HG02759 (cell line): Measurements from ENCODE around the gene TMEM120B.
"Not testable (repeated sequence)": the region's sequence is repeated elsewhere in the genome, so short reads cannot be mapped to it uniquely, and the experiment has no call there.

Source experiments
- ATAC-seq: cut with Tn5 transposase; IDR thresholded peaks from one replicate; pipeline ENCODE4 v1.9.1; 2021; ENCODE audit warnings: mild to moderate bottlenecking, moderate library complexity; ENCODE audit not compliant: unreplicated experiment

TMEM120B gene

DNA sequence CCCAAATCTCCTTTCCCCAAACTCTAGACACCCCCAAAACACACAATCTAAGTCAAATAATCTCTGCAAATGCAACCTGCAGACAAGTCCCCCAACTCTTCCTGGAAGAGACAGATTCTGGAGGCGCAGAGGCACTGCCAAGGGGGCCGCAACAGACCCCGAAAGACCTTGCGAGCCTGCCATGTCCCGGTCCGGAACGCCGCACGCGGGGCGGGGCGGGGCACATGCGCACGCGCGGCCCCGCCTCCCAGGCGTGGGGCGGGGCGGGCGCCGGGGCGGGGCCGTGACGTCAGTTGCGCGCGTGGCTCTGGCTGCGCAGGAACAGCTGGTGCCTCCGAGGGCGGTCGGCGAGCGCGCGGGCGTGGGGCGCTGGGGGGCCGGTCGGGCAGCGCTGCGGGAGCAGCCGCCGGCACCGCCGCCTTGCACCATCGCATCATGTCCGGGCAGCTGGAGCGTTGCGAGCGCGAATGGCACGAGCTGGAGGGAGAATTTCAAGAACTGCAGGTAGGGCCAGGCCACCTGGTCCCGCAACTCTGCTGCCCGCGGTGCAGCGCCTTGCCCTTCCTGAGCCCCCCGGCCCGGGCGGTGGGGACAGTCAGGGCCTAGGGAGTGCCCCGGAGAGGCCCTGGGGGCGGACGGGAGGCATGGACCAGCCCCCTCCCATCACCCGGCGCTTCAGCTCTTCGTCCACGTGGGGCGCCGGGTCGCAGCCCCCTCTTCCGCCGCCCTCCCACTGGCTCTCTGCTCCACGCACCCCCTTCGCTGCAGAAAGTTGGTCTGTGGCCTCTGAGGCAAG lies at the start of gene TMEM120B:
Gene TMEM120B (plus strand): TSS at position 292 of the 796 bp plus-strand sequence. CDS start 144 bp downstream, at position 436.
- peak; percentile 88 for ATAC-seq

DNA sequence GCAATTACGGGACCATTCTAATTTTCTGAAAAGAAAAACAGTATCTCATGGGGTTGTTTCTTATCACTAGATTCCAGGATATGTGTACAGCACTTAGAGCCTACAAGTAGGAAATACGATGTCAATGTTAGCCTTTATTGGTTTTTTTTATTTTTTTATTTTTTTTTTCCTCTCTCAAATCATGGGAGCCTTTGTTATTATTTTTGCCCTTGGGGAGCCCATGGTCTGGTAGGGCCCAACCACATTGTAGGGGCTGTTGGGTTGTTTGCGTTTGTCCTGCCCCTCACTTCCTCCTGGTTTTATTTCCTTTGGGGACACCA lies 49.0 kb upstream of the TMEM120B start:
- no peak for ATAC-seq

DNA sequence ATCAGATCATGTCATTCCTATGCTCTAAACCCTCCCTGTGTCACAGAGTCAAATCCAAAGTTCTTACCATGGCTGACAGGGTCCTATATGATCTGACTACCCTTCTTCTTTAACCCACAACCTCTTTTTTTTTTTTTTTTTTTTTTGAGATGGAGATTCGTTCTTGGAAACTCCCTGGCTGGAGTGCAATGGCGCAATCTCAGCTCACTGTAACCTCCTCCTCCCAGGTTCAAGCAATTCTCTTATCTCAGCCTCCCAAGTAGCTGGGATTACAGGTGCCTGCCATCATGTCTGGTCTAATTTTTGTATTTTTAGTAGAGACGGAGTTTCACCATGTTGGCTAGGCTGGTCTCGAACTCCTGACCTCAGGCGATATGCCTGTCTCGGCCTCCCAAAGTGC lies 45.7 kb upstream of the TMEM120B start:
- ATAC-seq: not testable (repeated sequence)

GRCh38 chr12:121668750-121669520 lies 43.6 kb upstream of the TMEM120B start:
- no peak for ATAC-seq

DNA sequence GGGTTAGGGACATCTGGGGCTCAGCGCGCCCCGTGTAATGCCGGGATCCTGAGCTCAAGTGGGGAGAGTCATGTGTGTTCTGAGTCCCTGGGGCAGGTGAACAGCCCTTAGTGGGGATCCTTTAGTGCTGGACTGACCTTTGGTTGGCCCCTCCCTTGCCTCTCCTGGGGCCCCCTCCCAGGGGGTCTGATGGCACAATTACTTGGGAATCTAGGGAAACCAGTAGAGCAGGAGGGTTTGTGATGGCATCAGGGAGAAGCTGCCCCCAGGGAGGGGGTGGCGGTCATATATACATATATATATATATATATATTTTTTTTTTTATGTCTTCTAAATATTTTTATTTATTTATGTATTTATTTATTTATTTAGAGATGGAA lies 43.0 kb upstream of the TMEM120B start, which contains the start of gene MORN3:
Gene MORN3 (minus strand): TSS at position 134 of the 380 bp plus-strand sequence. CDS start 171 bp downstream, outside the sequence.
- ATAC-seq: no peak

DNA sequence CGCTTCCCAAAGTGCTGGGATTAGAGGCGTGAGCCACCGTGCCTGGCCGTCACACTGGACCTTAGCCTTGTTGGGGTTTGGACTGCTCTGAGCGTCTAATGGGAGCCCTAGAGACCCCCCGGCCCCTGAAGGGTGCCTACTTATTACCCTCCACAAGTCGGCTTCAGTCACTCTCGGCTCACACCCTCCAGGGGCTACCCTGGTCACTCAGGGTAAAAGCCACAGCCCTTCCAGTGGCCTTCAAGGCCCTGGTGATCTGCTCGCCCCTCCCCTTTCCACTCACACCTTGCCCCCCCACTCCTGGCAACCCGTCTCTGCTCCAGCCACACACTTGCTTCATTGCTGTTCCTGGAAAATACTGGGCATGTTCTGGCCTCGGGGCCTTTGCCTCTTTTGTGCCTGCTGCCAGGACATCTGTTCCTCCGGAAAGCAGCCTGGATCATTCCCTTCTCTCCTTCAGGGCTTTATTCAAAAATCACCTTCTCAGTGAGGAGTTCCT lies 39.5 kb upstream of the TMEM120B start:
- ATAC-seq: no peak

DNA sequence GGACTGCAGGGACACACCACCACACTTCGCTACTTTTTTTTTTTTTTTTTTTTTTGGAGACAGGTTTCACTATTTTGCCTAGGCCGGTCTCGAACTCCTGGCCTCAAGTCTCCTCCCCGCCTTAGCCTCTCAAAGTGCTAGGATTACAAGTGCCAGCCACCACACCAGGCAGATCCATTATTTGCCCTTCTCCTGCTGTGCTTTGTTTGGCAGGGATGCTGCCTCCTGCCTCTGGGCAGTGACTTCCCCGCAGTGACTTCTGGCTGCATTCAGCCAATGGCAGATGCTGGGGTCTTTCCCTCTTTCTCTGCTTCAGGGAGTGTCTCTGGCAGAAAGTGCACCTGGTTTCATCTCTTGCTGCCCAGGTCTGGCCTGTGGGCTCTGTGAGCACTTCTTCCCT lies 36.4 kb upstream of the TMEM120B start:
- ATAC-seq: no peak

GRCh38 chr12:121678305-121678704 lies 34.2 kb upstream of the TMEM120B start:
- no peak for ATAC-seq

DNA sequence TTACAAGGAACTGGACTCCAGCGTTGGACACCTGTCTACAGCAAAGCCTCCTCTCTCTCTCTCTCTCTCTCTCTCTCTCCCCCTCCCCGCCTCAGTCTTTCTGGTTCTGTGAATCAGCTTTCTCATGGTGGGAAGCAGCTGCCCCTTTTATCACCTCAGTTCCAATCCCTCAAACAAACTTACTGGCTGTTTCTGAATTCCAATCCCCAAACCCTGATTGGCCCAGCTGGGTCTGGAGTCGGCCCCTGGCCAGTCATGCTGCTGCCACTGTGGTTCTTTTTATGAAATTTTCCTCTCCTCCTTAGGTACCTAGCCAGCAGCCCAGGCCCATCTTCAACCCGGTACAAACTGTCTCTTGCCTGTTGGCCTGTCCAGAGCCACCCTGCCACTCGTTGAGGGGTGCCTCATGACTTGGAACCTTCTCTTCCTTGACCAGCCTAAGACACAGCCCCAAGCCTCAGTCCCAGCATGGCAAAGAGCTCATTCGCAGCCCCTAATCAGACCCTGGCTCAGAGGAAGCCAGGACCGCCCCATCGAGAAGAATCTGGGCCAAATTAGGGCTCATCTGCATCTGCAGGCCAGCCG lies 33.7 kb upstream of the TMEM120B start:
- ATAC-seq: no peak

GRCh38 chr12:121679661-121680197 lies 32.8 kb upstream of the TMEM120B start:
- ATAC-seq: not testable (repeated sequence)

DNA sequence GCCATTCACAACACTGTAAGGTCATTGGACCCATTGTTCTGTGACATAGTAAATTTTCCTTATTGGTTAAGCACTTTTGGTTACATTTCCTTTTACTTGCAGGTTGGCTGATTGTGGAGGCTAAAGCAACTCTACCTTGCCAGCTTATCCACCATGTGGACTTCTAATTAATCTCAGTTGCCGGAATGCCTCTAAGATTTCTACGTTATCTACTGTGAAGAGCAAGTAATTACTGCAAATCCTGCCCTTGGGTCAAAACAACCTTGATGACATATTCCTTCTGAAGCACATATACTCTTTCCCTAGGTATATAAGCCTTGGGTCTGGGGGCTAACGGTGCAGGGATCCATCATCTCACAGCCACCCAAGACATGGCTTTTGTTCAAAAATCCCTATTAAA lies 23.6 kb upstream of the TMEM120B start:
- ATAC-seq: no peak

DNA sequence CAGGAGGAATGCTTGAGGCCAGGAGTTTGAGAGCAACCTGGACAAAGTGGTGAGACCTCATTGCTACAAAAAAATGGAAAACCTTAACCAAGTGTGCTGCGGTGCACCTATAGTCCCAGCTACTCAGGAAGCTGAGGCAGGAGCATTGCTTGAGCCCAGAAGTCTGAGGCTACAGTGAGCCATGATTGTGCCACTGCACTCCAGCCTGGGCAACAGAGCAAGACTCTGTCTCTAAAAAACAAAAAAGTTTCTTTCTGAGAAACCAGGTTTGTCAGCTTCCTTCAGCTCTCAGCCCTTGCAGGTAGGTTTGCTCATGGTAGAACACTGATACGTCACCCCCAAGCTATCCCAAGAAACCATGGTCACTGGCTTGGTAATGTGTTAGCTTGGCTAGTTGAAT lies 23.1 kb upstream of the TMEM120B start:
- no peak for ATAC-seq

DNA sequence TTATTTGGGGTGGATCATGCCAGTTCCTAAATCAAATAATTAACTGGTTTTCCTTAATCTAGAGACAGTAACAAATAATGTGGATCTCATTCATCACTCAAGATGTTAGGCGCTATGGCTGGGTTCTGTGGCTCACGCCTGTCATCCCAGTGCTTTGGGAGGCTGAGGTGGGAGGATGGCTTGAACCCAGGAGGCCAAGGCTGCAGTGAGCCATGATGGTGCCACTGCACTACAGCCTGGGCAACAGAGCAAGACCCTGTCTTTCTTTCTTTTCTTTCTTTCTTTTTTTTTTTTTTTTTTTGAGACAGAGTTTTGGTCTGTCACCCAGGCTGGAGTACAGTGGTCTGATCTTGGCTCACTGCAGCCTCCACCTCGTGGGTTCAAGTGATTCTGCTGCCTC lies 19.8 kb upstream of the TMEM120B start:
- not testable (repeated sequence) for ATAC-seq

DNA sequence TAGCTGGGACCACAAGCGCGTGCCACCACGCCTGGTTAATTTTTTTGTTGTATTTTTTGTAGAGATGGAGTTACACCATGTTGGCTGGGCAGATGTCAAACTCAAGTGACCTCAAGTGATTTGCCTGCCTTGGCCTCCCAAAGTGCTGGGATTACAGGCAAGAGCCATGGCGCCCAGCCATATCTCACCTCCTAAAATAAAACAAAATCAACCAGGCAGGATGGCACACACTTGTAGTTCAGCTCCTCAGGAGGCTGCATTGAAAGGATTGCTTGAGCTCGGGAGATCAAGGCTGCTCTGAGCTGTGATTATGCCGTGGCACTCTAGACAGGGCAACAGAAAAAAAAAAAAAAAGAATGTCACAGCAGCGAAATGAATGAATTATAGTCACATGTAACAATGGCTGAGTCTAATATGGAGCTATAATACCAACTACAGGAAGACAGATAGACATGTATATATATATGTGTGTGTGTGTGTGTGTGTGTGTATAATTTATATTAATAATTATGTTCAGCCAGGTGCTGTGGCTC lies 19.3 kb upstream of the TMEM120B start:
- ATAC-seq: no peak

- no peak for ATAC-seq
Measured at GRCh38 chr12:121697093-121697698, 15.4 kb upstream of the TMEM120B start.

DNA sequence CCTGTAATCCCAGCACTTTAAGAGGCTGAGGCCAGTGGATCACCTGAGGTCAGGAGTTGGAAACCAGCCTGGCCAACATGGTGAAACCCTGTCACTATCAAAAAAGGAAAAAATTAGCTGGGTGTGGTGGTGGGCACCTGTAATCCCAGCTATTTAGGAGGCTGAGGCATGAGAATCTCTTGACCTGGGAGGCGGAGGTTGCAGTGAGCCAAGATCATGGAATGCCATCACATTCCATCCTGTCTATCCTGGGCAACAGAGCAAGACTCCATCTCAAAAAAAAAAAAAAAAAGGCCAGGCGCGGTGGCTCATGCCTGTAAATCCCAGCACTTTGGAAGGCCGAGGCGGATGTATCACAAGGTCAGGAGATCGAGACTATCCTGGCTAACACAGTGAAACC lies 14.7 kb upstream of the TMEM120B start:
- not testable (repeated sequence) for ATAC-seq

GRCh38 chr12:121701667-121702277 lies 10.8 kb upstream of the TMEM120B start:
- no peak for ATAC-seq

DNA sequence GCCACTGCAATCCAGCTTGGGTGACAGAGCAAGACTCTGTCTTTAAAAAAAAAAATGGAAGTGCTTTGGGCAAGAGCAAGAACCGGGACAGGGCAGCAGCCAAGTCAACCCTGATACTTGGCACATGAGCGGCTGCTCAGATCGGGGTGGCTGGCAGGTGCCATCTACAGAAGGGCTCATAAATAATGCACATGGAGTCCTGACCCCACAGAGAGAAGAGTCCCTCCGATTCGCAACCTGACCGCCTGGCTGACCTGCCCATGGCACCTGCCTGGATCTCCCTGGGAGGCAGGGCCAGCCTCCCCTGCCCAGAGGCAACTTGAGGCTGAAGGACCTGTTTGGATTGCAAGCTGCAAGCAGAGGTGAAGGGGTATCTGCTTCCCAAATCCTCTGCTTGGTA lies 9.6 kb upstream of the TMEM120B start:
- no peak for ATAC-seq

DNA sequence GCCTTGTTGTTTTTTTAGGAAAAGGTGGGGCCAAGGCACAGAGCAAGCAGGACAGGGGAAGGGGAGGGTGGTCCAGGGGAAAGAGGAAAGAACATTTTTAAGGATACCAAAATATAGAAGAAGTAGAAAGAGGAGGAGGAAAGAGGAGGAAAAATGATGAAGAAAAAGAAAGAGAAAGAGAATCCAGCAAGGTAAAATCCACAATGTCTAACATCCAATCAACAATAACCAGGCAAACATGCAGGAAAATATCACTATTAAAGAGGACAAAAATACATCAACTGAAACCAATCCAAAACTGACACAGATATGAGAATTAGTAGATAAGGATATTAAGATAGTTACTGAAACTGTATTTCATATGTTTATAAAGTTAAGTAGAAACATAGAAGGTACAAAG lies 7.0 kb upstream of the TMEM120B start:
- ATAC-seq: no peak
